HEK293T (cell line): Measurements from ENCODE around the gene FLVCR1.

Experiments used
- ARNT ChIP-seq: fragments of 450-650 bp; IDR thresholded peaks from 2 replicates; pipeline ENCODE4 v1.6.1; 2017; ENCODE audit warnings: mild to moderate bottlenecking
- BHLHE40 ChIP-seq: fragments of 450-650 bp; IDR thresholded peaks from 2 replicates; pipeline ENCODE4 v1.6.1; 2016; ENCODE audit warnings: mild to moderate bottlenecking, moderate library complexity, borderline replicate concordance
- CTBP1 ChIP-seq: fragments of 450-650 bp; IDR thresholded peaks from 2 replicates; pipeline ENCODE4 v1.6.1; 2016; ENCODE audit warnings: borderline replicate concordance
- FOXA1 ChIP-seq: fragments of 450-650 bp; IDR thresholded peaks from 2 replicates; pipeline ENCODE4 v1.6.1; 2016; ENCODE audit warnings: mild to moderate bottlenecking
- FOXM1 ChIP-seq: fragments of 450-650 bp; IDR thresholded peaks from 2 replicates; pipeline ENCODE4 v1.6.1; 2017; ENCODE audit warnings: mild to moderate bottlenecking, borderline replicate concordance
- L3MBTL2 ChIP-seq: fragments of 450-650 bp; conservative IDR thresholded peaks from 2 replicates; pipeline ENCODE4 v1.6.1; 2016; ENCODE audit warnings: mild to moderate bottlenecking
- LEF1 ChIP-seq: fragments of 450-650 bp; IDR thresholded peaks from 2 replicates; pipeline ENCODE4 v1.6.1; 2017; ENCODE audit warnings: mild to moderate bottlenecking, borderline replicate concordance
- SP1 ChIP-seq: fragments of 450-650 bp; IDR thresholded peaks from 2 replicates; pipeline ENCODE4 v1.6.1; 2017
- TARDBP ChIP-seq: fragments of 450-650 bp; IDR thresholded peaks from 2 replicates; pipeline ENCODE4 v1.6.1; 2016

- no peak for TF ChIP-seq TARDBP
- no peak for TF ChIP-seq LEF1
- no peak for TF ChIP-seq FOXM1
- no peak for TF ChIP-seq ARNT
- no peak for TF ChIP-seq BHLHE40
- TF ChIP-seq FOXA1 = no peak
- TF ChIP-seq SP1 = no peak
- TF ChIP-seq L3MBTL2 = no peak
- no peak for TF ChIP-seq CTBP1
Observed at GRCh38 chr1:212920896-212921295, 62.8 kb downstream of the FLVCR1 start.
